SK-N-SH (cell line): ENCODE measurements around the gene EEF1AKMT4.

Source experiments
- CTCF ChIP-seq: fragments of 200-600 bp; sonication (generic); IDR thresholded peaks from 2 replicates; pipeline ENCODE4 v1.6.1; 2017; ENCODE audit warnings: antibody characterized with exemption, mild to moderate bottlenecking, moderate library complexity
- EZH2phosphoT487 ChIP-seq: fragments of 200-600 bp; sonication (generic); IDR thresholded peaks from 2 replicates; pipeline ENCODE4 v1.6.1; 2017; ENCODE audit warnings: low read depth, mixed run types, mild to moderate bottlenecking, antibody characterized with exemption, moderate library complexity, borderline replicate concordance
- MAX ChIP-seq: IDR thresholded peaks from 2 replicates; pipeline ENCODE4 v1.4.0; 2012; ENCODE audit warnings: low read depth
- MXI1 ChIP-seq: IDR thresholded peaks from 2 replicates; pipeline ENCODE4 v1.6.1; 2012; ENCODE audit warnings: mild to moderate bottlenecking, low read depth, low read length, improper control_type of control experiment
- POLR2AphosphoS5 ChIP-seq: IDR thresholded peaks from 2 replicates; pipeline ENCODE4 v1.6.1; 2012; ENCODE audit warnings: low read depth, low read length
- TF ChIP-seq, protein P1 (sequence below): fragments of 150-350 bp; IDR thresholded peaks from 2 replicates; pipeline ENCODE4 v1.6.1; 2017; ENCODE audit warnings: antibody characterized with exemption, low read length, low read depth, borderline replicate concordance

GRCh38 chr3:184258926-184259325 is 9.5 kb downstream of the EEF1AKMT4 start:
- no peak for TF ChIP-seq CTCF
- TF ChIP-seq POLR2AphosphoS5, result no peak
- TF ChIP-seq, protein P1, sequence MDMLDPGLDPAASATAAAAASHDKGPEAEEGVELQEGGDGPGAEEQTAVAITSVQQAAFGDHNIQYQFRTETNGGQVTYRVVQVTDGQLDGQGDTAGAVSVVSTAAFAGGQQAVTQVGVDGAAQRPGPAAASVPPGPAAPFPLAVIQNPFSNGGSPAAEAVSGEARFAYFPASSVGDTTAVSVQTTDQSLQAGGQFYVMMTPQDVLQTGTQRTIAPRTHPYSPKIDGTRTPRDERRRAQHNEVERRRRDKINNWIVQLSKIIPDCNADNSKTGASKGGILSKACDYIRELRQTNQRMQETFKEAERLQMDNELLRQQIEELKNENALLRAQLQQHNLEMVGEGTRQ, result no peak
- no peak for TF ChIP-seq MAX
- no peak for TF ChIP-seq EZH2phosphoT487
- no peak for TF ChIP-seq MXI1
